ENCODE data around the gene MIB1.
"Not testable (repeated sequence)": the region's sequence is repeated elsewhere in the genome, so short reads cannot be mapped to it uniquely, and the experiment has no call there.

The MIB1 gene

GRCh38 chr18:21743166-21743832 lies 2.7 kb downstream of the MIB1 start:
- DNase-seq (ENCODE audit: low spot score): no peak

GRCh38 chr18:21745231-21745630 lies 4.6 kb downstream of the MIB1 start:
- no peak for DNase-seq (ENCODE audit: low spot score)

- DNase-seq (ENCODE audit: low spot score): no peak
Observed at GRCh38 chr18:21747268-21747667, 6.7 kb downstream of the MIB1 start.

- DNase-seq (ENCODE audit: low spot score): no peak
Observed at GRCh38 chr18:21747764-21748693, 7.4 kb downstream of the MIB1 start.

GRCh38 chr18:21757833-21758232 lies 17.2 kb downstream of the MIB1 start:
- no peak for DNase-seq (ENCODE audit: low spot score)

GRCh38 chr18:21759836-21760235 lies 19.2 kb downstream of the MIB1 start:
- DNase-seq (ENCODE audit: low spot score): no peak

- no peak for DNase-seq (ENCODE audit: low spot score)
Observed at GRCh38 chr18:21760321-21760720, 19.7 kb downstream of the MIB1 start.

- DNase-seq (ENCODE audit: low spot score): no peak
Observed at GRCh38 chr18:21761471-21762115, 21.0 kb downstream of the MIB1 start.

- no peak for DNase-seq (ENCODE audit: low spot score)
Observed at GRCh38 chr18:21762181-21762772, 21.7 kb downstream of the MIB1 start.

- no peak for DNase-seq (ENCODE audit: low spot score)
Observed at GRCh38 chr18:21763846-21764646, 23.5 kb downstream of the MIB1 start.

GRCh38 chr18:21769206-21769605 lies 28.6 kb downstream of the MIB1 start:
- DNase-seq (ENCODE audit: low spot score): peak; percentile 20

GRCh38 chr18:21774722-21775121 lies 34.1 kb downstream of the MIB1 start:
- no peak for DNase-seq (ENCODE audit: low spot score)

- no peak for DNase-seq (ENCODE audit: low spot score)
Observed at GRCh38 chr18:21777814-21778213, 37.2 kb downstream of the MIB1 start.

GRCh38 chr18:21786526-21786925 lies 45.9 kb downstream of the MIB1 start:
- no peak for DNase-seq (ENCODE audit: low spot score)

GRCh38 chr18:21796089-21796488 lies 55.5 kb downstream of the MIB1 start:
- not testable (repeated sequence) for DNase-seq (ENCODE audit: low spot score)

GRCh38 chr18:21798126-21798525 lies 57.5 kb downstream of the MIB1 start:
- no peak for DNase-seq (ENCODE audit: low spot score)

- DNase-seq (ENCODE audit: low spot score): no peak
Observed at GRCh38 chr18:21799721-21800120, 59.1 kb downstream of the MIB1 start.

GRCh38 chr18:21803495-21803894 lies 62.9 kb downstream of the MIB1 start:
- peak; percentile 24 for DNase-seq (ENCODE audit: low spot score)

- DNase-seq (ENCODE audit: low spot score): no peak
Observed at GRCh38 chr18:21805771-21806366, 65.3 kb downstream of the MIB1 start.

GRCh38 chr18:21808185-21808584 lies 67.6 kb downstream of the MIB1 start:
- no peak for DNase-seq (ENCODE audit: low spot score)

- DNase-seq (ENCODE audit: low spot score): no peak
Observed at GRCh38 chr18:21809725-21810124, 69.1 kb downstream of the MIB1 start.

Data from AG20443 (cell line).